Chondrocyte (in vitro differentiated cells): ENCODE measurements around the gene MS4A3. TPM values are rescaled to one million over a fixed set of nuclear protein-coding genes. Genes with fewer than 3 reads are reported as not detected.
"Not testable (repeated sequence)": the region's sequence is repeated elsewhere in the genome, so short reads cannot be mapped to it uniquely, and the experiment has no call there.

Source experiments
- DNase-seq: peaks from one replicate; pipeline ENCODE4 v3.0.0; 2021; ENCODE audit warnings: mixed read lengths, low spot score
- H3K27ac Mint-ChIP-seq: one replicate; pipeline ENCODE4 v1.8.0; 2021; ENCODE audit warnings: mild to moderate bottlenecking, moderate library complexity, mixed read lengths; ENCODE audit not compliant: unreplicated experiment
- H3K27me3 Mint-ChIP-seq: 2 replicates; pipeline ENCODE4 v1.8.0; 2021; ENCODE audit warnings: low read depth, mixed read lengths
- H3K36me3 Mint-ChIP-seq: 2 replicates; pipeline ENCODE4 v1.8.0; 2021; ENCODE audit warnings: low read depth, mixed read lengths
- H3K4me1 Mint-ChIP-seq: 2 replicates; pipeline ENCODE4 v1.8.0; 2021; ENCODE audit warnings: low read depth, mild to moderate bottlenecking, mixed read lengths
- H3K4me3 Mint-ChIP-seq: one replicate; pipeline ENCODE4 v1.8.0; 2021; ENCODE audit warnings: mild to moderate bottlenecking, moderate library complexity, mixed read lengths; ENCODE audit not compliant: unreplicated experiment
- H3K9me3 Mint-ChIP-seq: 2 replicates; pipeline ENCODE4 v1.8.0; 2021; ENCODE audit warnings: low read depth, mixed read lengths
- CTCF ChIP-seq: fragments of 200-600 bp; sonication (generic); IDR thresholded peaks from 2 replicates; pipeline ENCODE4 v1.5.0; 2021; ENCODE audit warnings: antibody characterized with exemption, mild to moderate bottlenecking, moderate library complexity
- total RNA-seq: library from RNA; stranded (reverse); gene quantifications from 3 replicates; pipeline ENCODE4 v1.2.1, GENCODE V29; 2021

MS4A3 gene
- total RNA-seq, 1 donor from 2014 or later, result not detected

- H3K4me1 Mint-ChIP-seq, result no peaks in the 10 kb centered on the region
- peaks cover 7% of the 10 kb centered on the region for H3K27me3 Mint-ChIP-seq
- no peak within 1 kb of the TSS for H3K27ac Mint-ChIP-seq
- no peak within 1 kb of the TSS for H3K4me3 Mint-ChIP-seq
- no peaks in the 10 kb centered on the region for H3K9me3 Mint-ChIP-seq
- no peak for TF ChIP-seq CTCF
- no peaks in the 10 kb centered on the region for H3K36me3 Mint-ChIP-seq
- DNase-seq, result no peak
These were observed 16.4 kb upstream of the MS4A3 start, which contains the start of gene OOSP2 for GRCh38 chr11:60040109-60040508. TSS of gene OOSP2 (plus strand) at chr11:60040409. CDS start at chr11:60040460, 51 bp downstream.

- not testable (repeated sequence) for H3K9me3 Mint-ChIP-seq, DNase-seq, H3K36me3 Mint-ChIP-seq, H3K27ac Mint-ChIP-seq, H3K4me1 Mint-ChIP-seq, H3K27me3 Mint-ChIP-seq, H3K4me3 Mint-ChIP-seq
These were observed 6.0 kb upstream of the MS4A3 start for GRCh38 chr11:60050422-60050821.

GRCh38 chr11:60050839-60051238 lies 5.6 kb upstream of the MS4A3 start:
- not testable (repeated sequence) for H3K36me3 Mint-ChIP-seq, H3K4me1 Mint-ChIP-seq, H3K27me3 Mint-ChIP-seq, H3K27ac Mint-ChIP-seq, DNase-seq, H3K9me3 Mint-ChIP-seq, H3K4me3 Mint-ChIP-seq

GRCh38 chr11:60059052-60059451 lies 2.6 kb downstream of the MS4A3 start:
- no peak for DNase-seq
- Mint-ChIP-seq H3K27me3 (peaks cover 2% of the 10 kb centered on the region), H3K4me3 (no peak overlapping the region), H3K27ac (no peak overlapping the region), H3K36me3 (no peaks in the 10 kb centered on the region), H3K9me3 (peaks cover 3% of the 10 kb centered on the region), H3K4me1 (no peaks in the 10 kb centered on the region)
- no peak for TF ChIP-seq CTCF

- H3K36me3 Mint-ChIP-seq, result no peaks in the 10 kb centered on the region
- TF ChIP-seq CTCF, result no peak
These were observed 3.2 kb downstream of the MS4A3 start for GRCh38 chr11:60059521-60060240.

GRCh38 chr11:60064111-60064510 lies 7.6 kb downstream of the MS4A3 start:
- Mint-ChIP-seq H3K4me1 (no peaks in the 10 kb centered on the region), H3K4me3 (no peak overlapping the region), H3K27me3 (no peaks in the 10 kb centered on the region), H3K36me3 (no peaks in the 10 kb centered on the region), H3K9me3 (peaks cover 3% of the 10 kb centered on the region), H3K27ac (no peak overlapping the region)
- no peak for DNase-seq
- TF ChIP-seq CTCF, result no peak

More at GRCh38 chr11:60059521-60060240, 3.2 kb downstream of the MS4A3 start:
- H3K4me3 Mint-ChIP-seq, result no peak overlapping the region
- H3K27ac Mint-ChIP-seq, result no peak overlapping the region
- no peak for DNase-seq
- peaks cover 3% of the 10 kb centered on the region for H3K9me3 Mint-ChIP-seq
- H3K27me3 Mint-ChIP-seq, result peaks cover 2% of the 10 kb centered on the region
- no peaks in the 10 kb centered on the region for H3K4me1 Mint-ChIP-seq
